ENCODE measurements around the gene CTBP1.
"Not testable (repeated sequence)": the region's sequence is repeated elsewhere in the genome, so short reads cannot be mapped to it uniquely, and the experiment has no call there.

Gene CTBP1

GRCh38 chr4:1248245-1249147, at the start of gene CTBP1:
Gene CTBP1, minus strand, starts transcription at chr4:1249130. Its CDS starts 7,799 bp downstream, at chr4:1241331.
- in situ Hi-C loops (cut with MboI; ENCODE audit: low sequenced_read_pairs) = no loop called here

- in situ Hi-C loops (cut with MboI; ENCODE audit: low sequenced_read_pairs) = no loop called here
Measured at GRCh38 chr4:1298461-1298860, 49.5 kb upstream of the CTBP1 start.

- in situ Hi-C loops (cut with MboI; ENCODE audit: low sequenced_read_pairs) = no loop called here
Measured at GRCh38 chr4:1297456-1298325, 48.8 kb upstream of the CTBP1 start.

GRCh38 chr4:1297023-1297395, 48.1 kb upstream of the CTBP1 start:
- in situ Hi-C loops (cut with MboI; ENCODE audit: low sequenced_read_pairs) = no loop called here

- in situ Hi-C loops (cut with MboI; ENCODE audit: low sequenced_read_pairs) = no loop called here
Measured at GRCh38 chr4:1296324-1297022, 47.5 kb upstream of the CTBP1 start.

GRCh38 chr4:1295405-1296055, 46.6 kb upstream of the CTBP1 start:
- in situ Hi-C loops (cut with MboI; ENCODE audit: low sequenced_read_pairs) = no loop called here

GRCh38 chr4:1294891-1295290, 46.0 kb upstream of the CTBP1 start:
- in situ Hi-C loops (cut with MboI; ENCODE audit: low sequenced_read_pairs) = no loop called here

GRCh38 chr4:1294424-1294823, 45.5 kb upstream of the CTBP1 start:
- in situ Hi-C loops (cut with MboI; ENCODE audit: low sequenced_read_pairs) = no loop called here

- in situ Hi-C loops (cut with MboI; ENCODE audit: low sequenced_read_pairs) = no loop called here
Measured at GRCh38 chr4:1293991-1294390, 45.1 kb upstream of the CTBP1 start.

GRCh38 chr4:1293531-1293941, 44.6 kb upstream of the CTBP1 start:
- in situ Hi-C loops (cut with MboI; ENCODE audit: low sequenced_read_pairs) = no loop called here

- in situ Hi-C loops (cut with MboI; ENCODE audit: low sequenced_read_pairs) = not testable (repeated sequence)
Measured at GRCh38 chr4:1292703-1293011, 43.7 kb upstream of the CTBP1 start.

GRCh38 chr4:1291996-1292702, 43.2 kb upstream of the CTBP1 start:
- in situ Hi-C loops (cut with MboI; ENCODE audit: low sequenced_read_pairs) = no loop called here

- in situ Hi-C loops (cut with MboI; ENCODE audit: low sequenced_read_pairs) = no loop called here
Measured at GRCh38 chr4:1291091-1291490, 42.2 kb upstream of the CTBP1 start.

GRCh38 chr4:1290165-1290977, 41.4 kb upstream of the CTBP1 start:
- in situ Hi-C loops (cut with MboI; ENCODE audit: low sequenced_read_pairs) = no loop called here

GRCh38 chr4:1289207-1290164, 40.6 kb upstream of the CTBP1 start, which contains the start of gene MAEA:
Gene MAEA, plus strand, starts transcription at chr4:1289891. Its CDS starts 23 bp downstream, at chr4:1289914.
- in situ Hi-C loops (cut with MboI; ENCODE audit: low sequenced_read_pairs) = no loop called here

GRCh38 chr4:1288786-1289185, 39.9 kb upstream of the CTBP1 start:
- in situ Hi-C loops (cut with MboI; ENCODE audit: low sequenced_read_pairs) = no loop called here

GRCh38 chr4:1285790-1286553, 37.0 kb upstream of the CTBP1 start:
- in situ Hi-C loops (cut with MboI; ENCODE audit: low sequenced_read_pairs) = no loop called here
